T-helper 1 cell (primary cell): Measurements from ENCODE around the gene NPPC.
"Not testable (repeated sequence)": the region's sequence is repeated elsewhere in the genome, so short reads cannot be mapped to it uniquely, and the experiment has no call there.

Experiments used
- DNase-seq, 5 donors: peaks; one replicate each; pipeline ENCODE4 v3.0.0-alpha.2; 2012 to 2020

The NPPC gene

DNA sequence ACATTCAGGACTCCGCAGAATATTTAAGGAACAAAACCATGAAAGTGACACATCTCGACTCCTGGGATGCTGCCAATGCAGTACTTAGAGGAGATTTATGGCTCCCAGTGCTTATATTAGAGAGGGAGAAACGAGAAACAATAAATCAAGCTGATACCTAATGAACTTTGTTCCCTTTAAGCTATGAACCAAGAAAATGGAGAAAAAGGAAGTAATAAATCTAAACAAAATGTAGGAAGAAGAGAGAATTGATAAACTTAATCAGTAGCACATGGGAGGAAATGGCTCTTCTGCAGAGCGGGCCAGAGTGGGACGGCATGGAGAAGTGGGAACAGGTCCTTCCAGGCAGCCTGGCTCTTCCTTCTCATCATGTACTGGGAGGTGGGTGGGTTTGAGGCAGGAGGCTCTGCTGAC is 42.7 kb downstream of the NPPC start:
- DNase-seq = no peak

GRCh38 chr2:231882646-231883045 is 43.5 kb downstream of the NPPC start:
- no peak for DNase-seq

GRCh38 chr2:231880371-231880770 is 45.8 kb downstream of the NPPC start:
- not testable (repeated sequence) for DNase-seq

GRCh38 chr2:231879216-231879615 is 47.0 kb downstream of the NPPC start:
- DNase-seq = no peak

- no peak for DNase-seq
Observed at GRCh38 chr2:231877533-231878456, 48.4 kb downstream of the NPPC start.

DNA sequence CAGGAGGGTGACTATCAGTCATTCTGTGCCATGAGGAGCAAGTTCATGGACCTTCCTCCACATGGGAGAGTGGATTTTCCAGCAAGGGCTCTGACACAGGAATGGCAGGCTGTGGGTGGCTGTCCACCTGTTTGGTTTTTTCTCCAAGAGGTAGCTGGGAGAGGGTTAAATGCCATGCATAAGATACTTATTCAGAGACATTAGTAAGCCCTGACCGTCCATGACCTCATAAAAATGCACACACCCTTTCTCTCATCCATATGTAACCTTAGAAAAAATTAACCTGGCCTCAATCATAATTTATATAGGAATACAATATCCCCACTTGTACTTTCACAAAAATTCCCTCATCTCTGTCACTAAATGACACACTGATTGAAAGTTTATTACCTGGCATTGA is 51.3 kb downstream of the NPPC start:
- no peak for DNase-seq
